ENCODE results near the gene SCLT1. TPM values are rescaled to one million over a fixed set of nuclear protein-coding genes. Genes with fewer than 3 reads are reported as not detected.

SCLT1 gene
- total and polyA plus RNA-seq, 7 experiments from 2014 or later, result 5.9 to 36.4 (median 24.6) TPM

DNA sequence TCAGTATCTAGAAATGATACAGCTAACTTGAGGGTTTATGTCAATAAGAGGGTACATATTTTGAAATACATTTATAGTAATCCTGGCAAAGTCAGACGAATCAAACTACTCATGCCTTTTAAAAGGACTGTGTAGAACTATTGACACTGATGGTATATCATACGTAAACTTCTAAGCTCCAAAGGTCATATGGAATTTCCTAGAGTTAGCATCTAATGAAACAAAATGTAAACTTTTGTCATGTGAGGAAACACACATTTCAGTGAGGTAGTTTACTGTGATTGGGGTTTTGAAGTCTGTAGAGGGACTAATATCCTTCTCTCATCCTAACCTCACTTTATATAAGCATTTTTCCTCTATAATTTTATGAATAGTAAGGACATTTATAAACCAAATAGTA, 138.4 kb downstream of the SCLT1 start:
- DNase-seq (no peak), ATAC-seq (no peak)
- H3K4me1 Mint-ChIP-seq, result peaks cover 0 to 14% (median 6%) of the 10 kb centered on the region in 7 donors
- ChIA-PET POLR2A (no interaction called here), CTCF (no interaction called here)
- intact Hi-C loops (cut with micrococcal nuclease), result no loop called here
- Histone ChIP-seq H3K27me3 (ENCODE audit: control insufficient read depth in 2 of 2, insufficient read depth in 2 of 2, low read length in 2 of 2) (no peaks in the 10 kb centered on the region), H3K4me3 (ENCODE audit: low read length) (no peak overlapping the region), H3K27ac (ENCODE audit: low read depth, low read length) (no peak overlapping the region), H3K36me3 (ENCODE audit: control insufficient read depth in 2 of 3, insufficient read depth in 3 of 3, low read length in 3 of 3) (no peaks in the 10 kb centered on the region), H3K4me1 (ENCODE audit: control insufficient read depth in 2 of 2, insufficient read depth in 2 of 2, low read length in 2 of 2) (no peaks in the 10 kb centered on the region), H3K9me3 (ENCODE audit: control insufficient read depth in 2 of 3, low read length in 3 of 3) (no peaks in the 10 kb centered on the region)
- H3K4me3 Mint-ChIP-seq, result no peak overlapping the region
- H3K27ac Mint-ChIP-seq, result no peak overlapping the region
- H3K36me3 Mint-ChIP-seq, result peaks cover 0 to 42% (median 32%) of the 10 kb centered on the region in 5 donors
- H3K9me3 Mint-ChIP-seq, result peaks cover 0 to 2% (median 0%) of the 10 kb centered on the region in 11 donors
- H3K27me3 Mint-ChIP-seq, result no peaks in the 10 kb centered on the region

DNA sequence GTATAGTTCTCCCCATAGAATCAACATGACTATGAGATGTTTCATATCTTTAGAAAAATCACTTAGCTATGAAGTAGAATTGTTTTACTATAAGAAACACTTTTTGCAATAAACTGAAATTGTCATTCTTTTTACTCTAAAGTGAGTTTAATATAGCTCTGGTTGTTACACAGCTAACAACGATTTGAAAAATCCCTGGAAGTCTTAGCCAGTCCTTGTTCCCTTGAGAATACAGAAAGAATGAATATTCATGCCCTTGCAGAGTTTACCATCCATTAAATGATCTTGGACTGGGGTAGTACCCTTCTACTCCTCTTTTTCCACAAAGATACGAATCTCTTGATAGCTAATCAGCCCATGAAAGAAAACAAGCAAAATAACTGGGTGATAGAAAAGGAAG, 142.0 kb downstream of the SCLT1 start:
- POLR2A ChIA-PET, result no interaction called here
- Histone ChIP-seq H3K27ac (ENCODE audit: low read depth, low read length) (no peak overlapping the region), H3K36me3 (ENCODE audit: control insufficient read depth in 2 of 3, insufficient read depth in 3 of 3, low read length in 3 of 3) (peaks cover 0 to 3% (median 0%) of the 10 kb centered on the region in 3 experiments), H3K4me3 (ENCODE audit: low read length) (no peak overlapping the region), H3K4me1 (ENCODE audit: control insufficient read depth in 2 of 2, insufficient read depth in 2 of 2, low read length in 2 of 2) (no peaks in the 10 kb centered on the region), H3K27me3 (ENCODE audit: control insufficient read depth in 2 of 2, insufficient read depth in 2 of 2, low read length in 2 of 2) (no peaks in the 10 kb centered on the region), H3K9me3 (ENCODE audit: control insufficient read depth in 2 of 3, low read length in 3 of 3) (no peaks in the 10 kb centered on the region)
- Mint-ChIP-seq H3K4me1 (no peaks in the 10 kb centered on the region), H3K9me3 (peaks cover 0 to 2% (median 0%) of the 10 kb centered on the region in 11 donors), H3K4me3 (no peak overlapping the region), H3K27me3 (no peaks in the 10 kb centered on the region), H3K36me3 (peaks cover 0 to 40% (median 39%) of the 10 kb centered on the region in 5 donors), H3K27ac (no peak overlapping the region)
- no peak for DNase-seq
- intact Hi-C loops (cut with micrococcal nuclease), result no loop called here
- CTCF ChIA-PET, result no interaction called here
- no peak for ATAC-seq

DNA sequence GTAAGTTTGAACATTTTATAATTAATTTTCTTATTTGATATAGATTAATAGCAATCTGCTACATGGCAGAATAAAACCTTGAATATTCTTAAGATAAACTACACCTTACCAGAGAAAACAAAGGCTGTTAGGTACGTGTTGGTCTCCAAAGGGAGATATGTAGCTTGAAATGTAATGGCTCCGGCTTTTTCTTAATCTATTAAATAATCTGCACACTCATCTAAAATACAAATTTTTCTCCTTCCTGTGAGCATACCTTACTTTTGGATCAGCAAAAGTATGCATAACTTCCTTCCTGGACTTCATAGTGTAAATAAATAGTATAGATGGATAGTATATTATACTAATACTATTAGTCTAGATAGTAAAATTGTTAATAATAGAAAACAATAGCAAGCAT, 142.5 kb downstream of the SCLT1 start:
- H3K36me3 ChIP-seq (ENCODE audit: control insufficient read depth in 2 of 3, insufficient read depth in 3 of 3, low read length in 3 of 3), result peaks cover 0 to 3% (median 0%) of the 10 kb centered on the region in 3 experiments
- intact Hi-C loops (cut with micrococcal nuclease), result no loop called here

DNA sequence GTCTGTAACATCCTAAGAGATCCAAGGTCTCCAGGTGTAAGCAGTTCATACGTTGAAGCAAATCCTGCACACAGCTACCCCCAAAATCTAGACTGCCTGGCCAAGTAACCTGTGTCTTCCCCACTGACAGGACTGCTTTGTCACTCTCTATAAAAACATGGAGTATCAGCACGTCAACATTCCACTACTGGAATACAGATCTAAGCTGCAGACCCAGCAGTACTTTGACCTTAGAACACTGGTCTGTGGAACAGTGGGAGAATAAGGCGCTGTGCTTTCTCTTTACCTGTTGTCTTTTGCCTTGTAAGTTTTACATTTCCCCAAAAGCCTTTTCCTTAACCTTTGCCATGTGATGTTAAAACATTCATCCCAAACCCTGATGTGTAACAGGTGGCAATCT, 146.4 kb downstream of the SCLT1 start:
- Mint-ChIP-seq H3K27me3 (no peaks in the 10 kb centered on the region), H3K9me3 (peaks cover 0 to 5% (median 0%) of the 10 kb centered on the region in 11 donors), H3K4me1 (no peaks in the 10 kb centered on the region), H3K4me3 (no peak overlapping the region), H3K36me3 (peaks cover 5 to 64% (median 61%) of the 10 kb centered on the region in 5 donors), H3K27ac (no peak overlapping the region)
- intact Hi-C loops (cut with micrococcal nuclease), result no loop called here
- H3K9me3 ChIP-seq (ENCODE audit: control insufficient read depth in 2 of 3, low read length in 3 of 3), result no peaks in the 10 kb centered on the region
- peaks cover 0 to 9% (median 0%) of the 10 kb centered on the region in 3 experiments for H3K36me3 ChIP-seq (ENCODE audit: control insufficient read depth in 2 of 3, insufficient read depth in 3 of 3, low read length in 3 of 3)
- H3K27me3 ChIP-seq (ENCODE audit: control insufficient read depth in 2 of 2, insufficient read depth in 2 of 2, low read length in 2 of 2), result no peaks in the 10 kb centered on the region
- no peak for ATAC-seq
- H3K4me1 ChIP-seq (ENCODE audit: control insufficient read depth in 2 of 2, insufficient read depth in 2 of 2, low read length in 2 of 2), result no peaks in the 10 kb centered on the region
- ChIA-PET POLR2A (no interaction called here), CTCF (no interaction called here)
- no peak overlapping the region for H3K4me3 ChIP-seq (ENCODE audit: low read length)
- no peak for DNase-seq
- no peak overlapping the region for H3K27ac ChIP-seq (ENCODE audit: low read depth, low read length)

More for the DNA sequence above, 142.5 kb downstream of the SCLT1 start:
- Mint-ChIP-seq H3K9me3 (peaks cover 0 to 2% (median 0%) of the 10 kb centered on the region in 11 donors), H3K4me1 (no peaks in the 10 kb centered on the region), H3K27me3 (no peaks in the 10 kb centered on the region), H3K27ac (no peak overlapping the region), H3K4me3 (no peak overlapping the region), H3K36me3 (peaks cover 0 to 42% (median 40%) of the 10 kb centered on the region in 5 donors)
- DNase-seq (no peak), ATAC-seq (no peak)
- CTCF ChIA-PET, result no interaction called here
- Histone ChIP-seq H3K4me3 (ENCODE audit: low read length) (no peak overlapping the region), H3K27me3 (ENCODE audit: control insufficient read depth in 2 of 2, insufficient read depth in 2 of 2, low read length in 2 of 2) (no peaks in the 10 kb centered on the region), H3K27ac (ENCODE audit: low read depth, low read length) (no peak overlapping the region), H3K9me3 (ENCODE audit: control insufficient read depth in 2 of 3, low read length in 3 of 3) (no peaks in the 10 kb centered on the region), H3K4me1 (ENCODE audit: control insufficient read depth in 2 of 2, insufficient read depth in 2 of 2, low read length in 2 of 2) (no peaks in the 10 kb centered on the region)
- POLR2A ChIA-PET, result no interaction called here

GRCh38 chr4:128942607-128943006, 150.7 kb downstream of the SCLT1 start:
- no peaks in the 10 kb centered on the region for H3K4me1 ChIP-seq (ENCODE audit: control insufficient read depth in 2 of 2, insufficient read depth in 2 of 2, low read length in 2 of 2)
- H3K9me3 Mint-ChIP-seq, result peaks cover 0 to 5% (median 0%) of the 10 kb centered on the region in 11 donors
- H3K36me3 Mint-ChIP-seq, result peaks cover 12 to 69% (median 52%) of the 10 kb centered on the region in 5 donors

DNA sequence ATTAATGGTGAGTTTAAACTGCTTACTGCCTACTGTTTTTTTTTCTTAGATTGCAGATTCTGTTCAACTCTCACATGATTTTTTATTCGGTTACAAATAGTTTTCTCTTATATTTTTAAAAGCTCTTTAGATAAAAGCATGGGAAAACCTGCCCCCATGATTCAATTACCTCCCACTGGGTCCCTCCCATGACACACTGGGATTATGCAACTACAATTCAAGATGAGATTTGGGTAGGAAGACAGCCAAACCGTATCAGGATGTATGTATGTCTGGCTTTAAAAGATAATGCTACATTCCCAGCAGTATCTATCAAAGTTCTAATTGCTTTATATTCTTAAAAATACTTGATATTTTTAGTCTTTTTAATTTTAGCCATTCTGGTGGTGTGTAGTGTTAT, 152.4 kb downstream of the SCLT1 start:
- no peak overlapping the region for H3K27ac ChIP-seq (ENCODE audit: low read depth, low read length)
- intact Hi-C loops (cut with micrococcal nuclease), result no loop called here
- no peak overlapping the region for H3K4me3 ChIP-seq (ENCODE audit: low read length)
- no peak for ATAC-seq
- peaks cover 0 to 6% (median 0%) of the 10 kb centered on the region in 3 experiments for H3K36me3 ChIP-seq (ENCODE audit: control insufficient read depth in 2 of 3, insufficient read depth in 3 of 3, low read length in 3 of 3)
- Mint-ChIP-seq H3K27me3 (no peaks in the 10 kb centered on the region), H3K36me3 (peaks cover 12 to 66% (median 48%) of the 10 kb centered on the region in 5 donors), H3K4me1 (no peaks in the 10 kb centered on the region), H3K9me3 (peaks cover 0 to 5% (median 0%) of the 10 kb centered on the region in 11 donors), H3K27ac (no peak overlapping the region), H3K4me3 (no peak overlapping the region)
- ChIA-PET POLR2A (interaction anchor here (0.6 kb wide), 1 partner anchor 277 kb away, joined by 4 read pairs; no protein-coding TSS in a partner anchor), CTCF (no interaction called here)
- no peaks in the 10 kb centered on the region for H3K9me3 ChIP-seq (ENCODE audit: control insufficient read depth in 2 of 3, low read length in 3 of 3)
- H3K27me3 ChIP-seq (ENCODE audit: control insufficient read depth in 2 of 2, insufficient read depth in 2 of 2, low read length in 2 of 2), result no peaks in the 10 kb centered on the region
- no peak for DNase-seq
- no peaks in the 10 kb centered on the region for H3K4me1 ChIP-seq (ENCODE audit: control insufficient read depth in 2 of 2, insufficient read depth in 2 of 2, low read length in 2 of 2)

More at GRCh38 chr4:128942607-128943006, 150.7 kb downstream of the SCLT1 start:
- Histone ChIP-seq H3K9me3 (ENCODE audit: control insufficient read depth in 2 of 3, low read length in 3 of 3) (no peaks in the 10 kb centered on the region), H3K27ac (ENCODE audit: low read depth, low read length) (no peak overlapping the region), H3K4me3 (ENCODE audit: low read length) (no peak overlapping the region), H3K36me3 (ENCODE audit: control insufficient read depth in 2 of 3, insufficient read depth in 3 of 3, low read length in 3 of 3) (peaks cover 0 to 9% (median 0%) of the 10 kb centered on the region in 3 experiments), H3K27me3 (ENCODE audit: control insufficient read depth in 2 of 2, insufficient read depth in 2 of 2, low read length in 2 of 2) (no peaks in the 10 kb centered on the region)
- POLR2A ChIA-PET, result no interaction called here
- Mint-ChIP-seq H3K27ac (no peak overlapping the region), H3K27me3 (no peaks in the 10 kb centered on the region), H3K4me3 (no peak overlapping the region), H3K4me1 (no peaks in the 10 kb centered on the region)
- intact Hi-C loops (cut with micrococcal nuclease), result no loop called here
- DNase-seq (no peak), ATAC-seq (no peak)
- CTCF ChIA-PET, result no interaction called here

GRCh38 chr4:128930051-128930450, 163.3 kb downstream of the SCLT1 start:
- CTCF ChIA-PET, result no interaction called here
- ATAC-seq (no peak), DNase-seq (no peak)
- H3K4me3 ChIP-seq (ENCODE audit: low read length), result no peak overlapping the region
- no peaks in the 10 kb centered on the region for H3K9me3 ChIP-seq (ENCODE audit: control insufficient read depth in 2 of 3, low read length in 3 of 3)
- Mint-ChIP-seq H3K27ac (no peak overlapping the region), H3K4me1 (peaks cover 0 to 3% (median 0%) of the 10 kb centered on the region in 7 donors), H3K27me3 (no peaks in the 10 kb centered on the region), H3K4me3 (no peak overlapping the region), H3K9me3 (peaks cover 0 to 17% (median 2%) of the 10 kb centered on the region in 11 donors), H3K36me3 (peaks cover 3 to 57% (median 43%) of the 10 kb centered on the region in 5 donors)
- no peaks in the 10 kb centered on the region for H3K36me3 ChIP-seq (ENCODE audit: control insufficient read depth in 2 of 3, insufficient read depth in 3 of 3, low read length in 3 of 3)
- intact Hi-C loops (cut with micrococcal nuclease), result no loop called here
- no peaks in the 10 kb centered on the region for H3K27me3 ChIP-seq (ENCODE audit: control insufficient read depth in 2 of 2, insufficient read depth in 2 of 2, low read length in 2 of 2)
- no peaks in the 10 kb centered on the region for H3K4me1 ChIP-seq (ENCODE audit: control insufficient read depth in 2 of 2, insufficient read depth in 2 of 2, low read length in 2 of 2)
- POLR2A ChIA-PET, result no interaction called here
- no peak overlapping the region for H3K27ac ChIP-seq (ENCODE audit: low read depth, low read length)
